Measurements from ENCODE around the gene FRMD4A.

- no peak for TF ChIP-seq POLR2A (IDR thresholded peaks at IDR 0.05; ENCODE audit: low read depth, low read length)
- TF ChIP-seq POLR2AphosphoS5 (IDR thresholded peaks at IDR 0.05; ENCODE audit: low read depth, low read length): no peak
- TF ChIP-seq POU2F2 (IDR thresholded peaks at IDR 0.05; ENCODE audit: low read depth, low read length): no peak
- no peak for TF ChIP-seq TAF1 (IDR thresholded peaks at IDR 0.05; ENCODE audit: low read depth, low read length)
- TF ChIP-seq SPI1 (IDR thresholded peaks at IDR 0.05; ENCODE audit: low read depth, low read length): no peak
- TF ChIP-seq PAX5 (IDR thresholded peaks at IDR 0.05; ENCODE audit: insufficient read depth, low read length, severe bottlenecking): no peak
Observed at GRCh38 chr10:14009371-14010100, 321.2 kb downstream of the FRMD4A start.
